ENCODE results near the gene CSF2. TPM values are rescaled to one million over a fixed set of nuclear protein-coding genes. Genes with fewer than 3 reads are reported as not detected.

Gene CSF2
- total RNA-seq, result not detected
- not detected for polyA plus RNA-seq

- no peaks in the 10 kb centered on the region for H3K36me3 ChIP-seq (ENCODE audit: insufficient read depth)
- H3K27ac ChIP-seq (ENCODE audit: low read depth), result no peak within 1 kb of the TSS
- no peak for DNase-seq (ENCODE audit: extremely low spot score)
- H3K4me1 ChIP-seq (ENCODE audit: insufficient read depth), result no peaks in the 10 kb centered on the region
- H3K4me3 ChIP-seq (ENCODE audit: low read depth, low read length), result no peak within 1 kb of the TSS
- 81% methylated on average over 12 of the region's 12 CpGs for WGBS
These were observed at the start of gene CSF2 for GRCh38 chr5:132073231-132074013. Gene CSF2, plus strand, starts transcription at chr5:132073789. Its CDS starts 35 bp downstream, at chr5:132073824.

DNA sequence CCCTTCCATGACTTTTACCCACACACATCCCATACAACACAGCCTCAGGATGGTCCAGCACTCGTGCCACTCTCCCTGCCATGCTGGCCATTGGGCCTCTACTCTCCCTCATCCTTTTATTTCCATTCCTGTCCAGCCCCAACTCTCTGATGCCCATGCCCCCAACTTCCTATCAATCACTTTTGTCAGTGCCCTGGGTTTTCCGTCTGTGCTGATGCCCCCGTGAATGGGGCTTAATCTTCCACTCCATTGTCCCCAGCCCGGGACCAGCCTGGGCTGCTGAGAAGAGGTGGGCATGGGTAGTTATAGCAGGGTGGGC, 49.5 kb upstream of the CSF2 start:
- Histone ChIP-seq H3K4me1 (ENCODE audit: insufficient read depth) (no peaks in the 10 kb centered on the region), H3K36me3 (ENCODE audit: insufficient read depth) (no peaks in the 10 kb centered on the region), H3K27ac (ENCODE audit: low read depth) (no peak overlapping the region), H3K4me3 (ENCODE audit: low read depth, low read length) (no peak overlapping the region)
- DNase-seq (ENCODE audit: extremely low spot score), result no peak
- WGBS, result 60% methylated on average over 4 of the region's 4 CpGs

DNA sequence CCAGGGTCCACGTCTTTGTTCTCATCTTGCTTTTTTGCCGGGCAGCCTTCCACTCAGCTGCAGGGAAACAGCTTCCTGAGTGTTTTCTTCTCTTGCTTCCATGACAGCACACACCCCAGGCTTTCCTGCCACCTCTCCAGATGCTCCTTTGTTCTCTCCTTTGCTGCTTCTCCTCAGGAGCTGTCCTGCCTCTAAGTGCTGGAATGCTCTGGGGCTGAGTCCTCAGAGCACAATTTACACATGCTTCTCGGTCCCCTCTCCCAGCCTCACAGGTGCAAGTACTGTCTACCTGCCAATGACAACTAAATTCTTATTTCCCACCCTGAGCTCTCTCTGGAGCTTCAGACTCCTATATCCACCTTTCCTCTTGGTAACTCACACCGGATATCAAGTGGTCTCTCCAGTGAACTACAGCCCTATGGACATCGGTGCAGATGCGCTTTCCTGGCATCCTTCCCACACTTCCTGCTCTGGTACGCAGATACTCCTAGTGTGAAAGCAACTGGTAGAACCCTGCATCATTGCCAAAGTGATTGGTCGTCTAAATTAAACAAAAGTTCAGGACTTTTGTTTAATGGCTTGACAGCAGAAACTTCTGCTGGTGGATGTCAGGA, 48.7 kb upstream of the CSF2 start:
- 65% methylated on average over 8 of the region's 8 CpGs for WGBS
- DNase-seq (ENCODE audit: extremely low spot score), result no peak
- no peak overlapping the region for H3K4me3 ChIP-seq (ENCODE audit: low read depth, low read length)
- no peaks in the 10 kb centered on the region for H3K36me3 ChIP-seq (ENCODE audit: insufficient read depth)
- H3K4me1 ChIP-seq (ENCODE audit: insufficient read depth), result no peaks in the 10 kb centered on the region
- no peak overlapping the region for H3K27ac ChIP-seq (ENCODE audit: low read depth)

DNA sequence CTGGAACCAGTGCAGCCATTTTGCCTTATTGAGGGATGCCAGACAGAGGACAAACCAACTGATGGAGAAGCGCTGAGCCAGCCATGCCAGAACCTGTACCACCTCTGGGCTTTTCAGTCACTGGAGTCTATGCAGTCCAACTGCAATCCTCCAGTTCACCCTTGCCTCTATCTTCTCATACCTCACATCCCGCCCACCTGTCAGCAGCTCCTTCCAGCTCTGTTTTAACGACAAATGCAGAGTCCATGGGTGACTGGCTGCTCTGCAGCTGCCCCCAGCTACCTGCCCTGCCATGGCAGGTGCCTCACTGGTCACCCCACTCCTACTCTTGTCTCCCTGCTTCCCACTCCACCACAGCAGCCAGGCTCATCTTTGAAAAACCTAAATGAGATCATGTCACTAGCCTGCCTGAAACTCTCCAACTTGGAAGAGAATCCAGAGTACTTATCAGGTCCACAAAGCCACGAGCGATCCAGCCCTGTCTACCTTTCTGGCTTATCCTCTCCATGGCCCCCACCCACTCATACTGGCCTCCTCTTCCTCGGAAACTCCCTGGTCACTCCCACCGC, 48.1 kb upstream of the CSF2 start:
- 84% methylated on average over 7 of the region's 7 CpGs for WGBS
- DNase-seq (ENCODE audit: extremely low spot score), result no peak
- no peak overlapping the region for H3K27ac ChIP-seq (ENCODE audit: low read depth)
- no peak overlapping the region for H3K4me3 ChIP-seq (ENCODE audit: low read depth, low read length)
- H3K4me1 ChIP-seq (ENCODE audit: insufficient read depth), result no peaks in the 10 kb centered on the region
- no peaks in the 10 kb centered on the region for H3K36me3 ChIP-seq (ENCODE audit: insufficient read depth)

DNA sequence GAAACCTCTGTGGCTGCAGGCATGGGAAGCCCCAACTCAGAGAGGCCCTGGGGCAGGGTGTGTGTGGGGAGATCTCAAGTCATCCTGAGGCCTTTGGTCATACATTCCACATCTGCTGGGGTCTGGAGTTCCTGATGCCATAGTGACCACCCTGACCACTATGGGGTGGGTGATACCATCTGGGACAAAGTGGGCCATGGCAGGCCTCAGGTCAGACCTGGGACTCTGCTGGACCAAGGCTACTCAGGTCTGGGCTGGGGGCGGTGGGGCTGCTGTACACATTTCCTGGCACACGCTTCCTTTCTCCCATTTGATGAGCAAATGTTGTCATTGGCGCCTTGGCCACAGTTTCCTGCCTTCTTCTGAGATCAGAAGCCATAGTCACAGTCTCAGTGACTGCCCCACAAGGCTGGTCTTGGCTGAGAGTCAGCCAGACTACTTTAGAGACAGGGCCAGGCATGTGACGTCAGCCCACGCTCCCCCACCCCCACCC, 47.0 kb upstream of the CSF2 start:
- DNase-seq (ENCODE audit: extremely low spot score), result no peak
- Histone ChIP-seq H3K4me1 (ENCODE audit: insufficient read depth) (no peaks in the 10 kb centered on the region), H3K27ac (ENCODE audit: low read depth) (no peak overlapping the region), H3K4me3 (ENCODE audit: low read depth, low read length) (no peak overlapping the region), H3K36me3 (ENCODE audit: insufficient read depth) (no peaks in the 10 kb centered on the region)
- WGBS, result 80% methylated on average over 5 of the region's 5 CpGs

- Histone ChIP-seq H3K27ac (ENCODE audit: low read depth) (no peak overlapping the region), H3K4me3 (ENCODE audit: low read depth, low read length) (no peak overlapping the region), H3K36me3 (ENCODE audit: insufficient read depth) (no peaks in the 10 kb centered on the region), H3K4me1 (ENCODE audit: insufficient read depth) (no peaks in the 10 kb centered on the region)
- no peak for DNase-seq (ENCODE audit: extremely low spot score)
- WGBS, result 74% methylated on average over 2 of the region's 2 CpGs
These were observed 46.6 kb upstream of the CSF2 start for GRCh38 chr5:132027027-132027426.

GRCh38 chr5:132029609-132030330, 43.8 kb upstream of the CSF2 start:
- Histone ChIP-seq H3K4me1 (ENCODE audit: insufficient read depth) (no peaks in the 10 kb centered on the region), H3K27ac (ENCODE audit: low read depth) (no peak overlapping the region), H3K36me3 (ENCODE audit: insufficient read depth) (no peaks in the 10 kb centered on the region), H3K4me3 (ENCODE audit: low read depth, low read length) (no peak overlapping the region)
- 81% methylated on average over 4 of the region's 4 CpGs for WGBS
- no peak for DNase-seq (ENCODE audit: extremely low spot score)

- no peaks in the 10 kb centered on the region for H3K36me3 ChIP-seq (ENCODE audit: insufficient read depth)
- H3K4me3 ChIP-seq (ENCODE audit: low read depth, low read length), result no peak overlapping the region
- WGBS, result 82% methylated on average over 2 of the region's 2 CpGs
- H3K27ac ChIP-seq (ENCODE audit: low read depth), result no peak overlapping the region
- no peaks in the 10 kb centered on the region for H3K4me1 ChIP-seq (ENCODE audit: insufficient read depth)
- DNase-seq (ENCODE audit: extremely low spot score), result no peak
These were observed 43.0 kb upstream of the CSF2 start for GRCh38 chr5:132030610-132031009.

DNA sequence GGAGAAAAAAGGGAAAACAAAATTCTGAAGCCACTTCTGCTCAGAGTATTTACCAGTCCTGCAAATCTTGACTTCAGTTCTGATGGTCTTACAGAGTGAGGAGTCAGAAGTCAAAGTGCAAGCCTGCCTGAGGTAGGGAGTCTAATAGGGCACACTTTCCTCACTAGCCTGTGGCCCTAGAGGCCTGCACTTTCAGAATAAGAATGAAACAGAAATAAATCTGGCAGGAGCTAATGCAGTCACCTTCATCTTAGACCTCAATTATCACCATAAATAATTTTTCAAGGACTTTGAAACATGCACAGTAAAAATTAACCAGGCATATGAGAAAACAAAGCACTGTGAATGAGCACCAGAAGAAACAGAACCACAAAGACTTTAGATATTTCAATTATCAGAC, 41.4 kb upstream of the CSF2 start:
- DNase-seq (ENCODE audit: extremely low spot score), result no peak
- Histone ChIP-seq H3K36me3 (ENCODE audit: insufficient read depth) (no peaks in the 10 kb centered on the region), H3K4me1 (ENCODE audit: insufficient read depth) (no peaks in the 10 kb centered on the region), H3K4me3 (ENCODE audit: low read depth, low read length) (no peak overlapping the region), H3K27ac (ENCODE audit: low read depth) (no peak overlapping the region)

DNA sequence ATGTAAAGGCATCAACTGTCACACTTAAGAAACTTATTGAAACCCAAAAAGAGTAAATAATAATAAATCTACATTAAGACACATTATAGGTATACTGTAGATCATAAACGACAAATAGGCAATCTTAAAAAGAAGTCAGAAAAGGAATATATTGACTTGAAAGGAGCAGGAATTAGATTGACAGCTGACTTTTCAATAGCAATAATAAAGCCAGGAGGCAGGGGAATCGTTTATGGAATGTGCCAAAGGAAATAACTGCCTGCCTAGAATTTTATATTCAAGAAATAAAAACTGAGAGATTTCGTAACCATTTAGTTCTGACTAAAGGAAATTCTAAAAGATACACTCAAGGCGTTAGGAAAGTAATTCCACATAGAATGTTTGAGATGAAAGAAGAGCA, 40.5 kb upstream of the CSF2 start:
- Histone ChIP-seq H3K4me3 (ENCODE audit: low read depth, low read length) (no peak overlapping the region), H3K27ac (ENCODE audit: low read depth) (no peak overlapping the region), H3K4me1 (ENCODE audit: insufficient read depth) (no peaks in the 10 kb centered on the region), H3K36me3 (ENCODE audit: insufficient read depth) (no peaks in the 10 kb centered on the region)
- no peak for DNase-seq (ENCODE audit: extremely low spot score)
- WGBS, result 61% methylated on average over 4 of the region's 4 CpGs

DNA sequence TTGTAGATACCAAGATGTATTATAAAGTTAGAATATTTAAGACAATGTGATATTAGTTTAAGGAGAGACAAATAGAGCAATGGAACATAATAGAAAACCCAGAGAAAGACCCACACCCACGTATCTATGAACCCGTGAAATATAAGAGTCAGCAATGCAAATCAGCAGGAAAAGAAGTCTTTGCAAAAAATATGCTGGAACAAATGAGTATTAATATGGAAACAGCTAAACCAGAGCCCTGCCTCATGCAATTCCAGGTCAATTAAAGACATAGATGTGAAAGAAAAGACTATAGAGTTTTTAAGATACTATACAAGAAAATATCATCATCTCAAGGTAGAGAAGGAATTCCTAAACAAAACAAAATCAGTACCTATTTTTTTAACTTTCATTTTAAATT, 36.2 kb upstream of the CSF2 start:
- Histone ChIP-seq H3K27ac (ENCODE audit: low read depth) (no peak overlapping the region), H3K36me3 (ENCODE audit: insufficient read depth) (no peaks in the 10 kb centered on the region), H3K4me1 (ENCODE audit: insufficient read depth) (no peaks in the 10 kb centered on the region), H3K4me3 (ENCODE audit: low read depth, low read length) (no peak overlapping the region)
- 55% methylated on average over 2 of the region's 2 CpGs for WGBS
- DNase-seq (ENCODE audit: extremely low spot score), result no peak

GRCh38 chr5:132044207-132044606, 29.4 kb upstream of the CSF2 start:
- Histone ChIP-seq H3K4me3 (ENCODE audit: low read depth, low read length) (no peak overlapping the region), H3K36me3 (ENCODE audit: insufficient read depth) (no peaks in the 10 kb centered on the region), H3K27ac (ENCODE audit: low read depth) (no peak overlapping the region), H3K4me1 (ENCODE audit: insufficient read depth) (no peaks in the 10 kb centered on the region)
- 84% methylated on average over 10 of the region's 10 CpGs for WGBS
- no peak for DNase-seq (ENCODE audit: extremely low spot score)

GRCh38 chr5:132046880-132047299, 26.7 kb upstream of the CSF2 start:
- WGBS, result 81% methylated on average over 7 of the region's 7 CpGs
- H3K36me3 ChIP-seq (ENCODE audit: insufficient read depth), result no peaks in the 10 kb centered on the region
- H3K4me3 ChIP-seq (ENCODE audit: low read depth, low read length), result no peak overlapping the region
- H3K27ac ChIP-seq (ENCODE audit: low read depth), result no peak overlapping the region
- H3K4me1 ChIP-seq (ENCODE audit: insufficient read depth), result no peaks in the 10 kb centered on the region
- DNase-seq (ENCODE audit: extremely low spot score), result no peak

- Histone ChIP-seq H3K4me3 (ENCODE audit: low read depth, low read length) (no peak overlapping the region), H3K4me1 (ENCODE audit: insufficient read depth) (no peaks in the 10 kb centered on the region), H3K27ac (ENCODE audit: low read depth) (no peak overlapping the region), H3K36me3 (ENCODE audit: insufficient read depth) (no peaks in the 10 kb centered on the region)
- 42% methylated on average over 4 of the region's 4 CpGs for WGBS
- DNase-seq (ENCODE audit: extremely low spot score), result no peak
These were observed 24.5 kb upstream of the CSF2 start for GRCh38 chr5:132049093-132049492.
